ENCODE measurements around the gene GOLGA6A. TPM values are rescaled to one million over a fixed set of nuclear protein-coding genes. Genes with fewer than 3 reads are reported as not detected.
"Not testable (repeated sequence)": the region's sequence is repeated elsewhere in the genome, so short reads cannot be mapped to it uniquely, and the experiment has no call there.

GOLGA6A gene
- total RNA-seq, 4 donors from 2014 or later: 0.20 to 0.87 TPM; not detected in 2

DNA sequence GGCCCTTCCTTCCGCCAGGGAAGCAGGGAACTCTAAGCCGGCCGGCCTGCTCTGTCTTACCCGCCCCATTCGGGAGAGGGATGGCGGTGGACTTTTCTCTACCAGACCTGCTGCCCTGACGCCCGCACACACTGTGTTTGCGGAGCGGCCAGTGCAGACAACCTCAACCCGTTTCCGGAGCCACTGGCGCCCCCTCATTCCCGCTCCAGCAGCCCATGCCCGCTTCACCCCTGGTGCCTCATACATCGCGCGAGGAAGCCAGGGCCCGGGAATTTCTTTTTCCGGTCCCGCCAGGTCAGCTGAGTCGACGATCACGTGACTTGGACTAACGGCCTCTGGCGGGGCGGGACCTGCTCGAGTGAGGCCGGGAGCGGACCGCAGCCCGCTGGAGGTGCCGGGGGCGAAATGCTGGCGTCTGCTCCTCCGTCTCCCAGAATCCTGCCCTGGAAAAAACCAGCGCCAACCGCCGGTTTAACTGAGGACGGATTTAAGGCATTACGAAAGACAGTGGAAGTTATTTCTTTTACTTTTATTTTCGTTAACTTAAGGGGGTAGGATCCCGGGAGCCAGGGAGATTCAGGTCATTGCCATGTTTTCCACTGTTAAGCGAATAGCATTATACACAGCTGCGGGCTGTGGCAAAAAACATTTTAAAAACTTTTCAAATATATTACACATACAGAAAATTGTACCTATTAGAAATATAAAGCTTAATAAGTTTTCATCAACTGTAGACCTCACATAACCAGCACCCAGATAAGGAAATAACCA lies 17.8 kb upstream of the GOLGA6A start:
- peak overlapping the region in 2 of 4 donors; percentile 16 to 27 for H3K27ac ChIP-seq
- WGBS, 2 donors: 0 to 1% methylated on average over 17 to 26 of the region's 45 CpGs

DNA sequence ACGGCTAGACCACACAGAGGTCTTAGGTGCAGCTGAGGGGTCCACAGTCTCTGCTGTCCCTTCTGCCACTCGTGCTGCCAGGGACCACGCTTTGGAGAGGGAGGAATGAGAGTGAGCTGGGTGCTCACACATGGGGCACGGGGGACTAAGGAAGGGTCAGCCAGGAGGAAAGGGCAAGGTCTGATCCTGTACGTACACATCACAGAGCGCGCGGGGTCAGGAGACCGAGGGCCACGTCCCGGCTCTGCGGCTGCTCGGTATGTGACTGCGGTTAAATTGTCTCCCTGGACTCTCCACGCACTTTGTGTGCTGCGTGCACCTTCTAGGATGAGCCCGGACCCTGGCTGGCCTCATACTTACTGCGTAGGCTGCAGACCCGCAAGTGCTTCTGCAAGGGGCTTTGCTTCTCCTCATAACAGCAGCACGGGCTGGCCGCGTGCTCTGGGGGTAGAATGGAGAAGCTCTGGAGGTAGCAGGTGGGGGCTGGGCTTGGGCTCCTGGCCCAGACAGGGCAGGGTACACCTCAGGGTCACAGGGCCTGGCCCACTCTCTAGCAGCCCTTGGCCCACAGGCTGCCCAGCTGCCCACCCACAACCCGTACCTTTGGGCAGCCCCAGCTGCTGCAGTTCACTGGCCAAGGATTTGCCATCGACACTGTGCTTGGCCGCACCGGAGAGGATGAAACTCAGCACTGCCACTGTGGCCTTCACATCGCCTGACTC lies 14.6 kb upstream of the GOLGA6A start:
- not testable (repeated sequence) for H3K9me3 ChIP-seq; DNase-seq (ENCODE audit: low spot score in 2 of 2); H3K36me3 ChIP-seq; H3K27ac ChIP-seq; H3K4me1 ChIP-seq; H3K27me3 ChIP-seq; H3K4me3 ChIP-seq
- no CpG with 5 or more reads among the region's 27 CpGs for WGBS, 2 donors

More for the DNA sequence above, 17.8 kb upstream of the GOLGA6A start:
- not testable (repeated sequence) for H3K4me1 ChIP-seq, H3K36me3 ChIP-seq, H3K27me3 ChIP-seq, H3K9me3 ChIP-seq
- TF ChIP-seq EP300 (IDR thresholded peaks at IDR 0.05): peak; percentile 48 to 63
- TF ChIP-seq, protein P1, sequence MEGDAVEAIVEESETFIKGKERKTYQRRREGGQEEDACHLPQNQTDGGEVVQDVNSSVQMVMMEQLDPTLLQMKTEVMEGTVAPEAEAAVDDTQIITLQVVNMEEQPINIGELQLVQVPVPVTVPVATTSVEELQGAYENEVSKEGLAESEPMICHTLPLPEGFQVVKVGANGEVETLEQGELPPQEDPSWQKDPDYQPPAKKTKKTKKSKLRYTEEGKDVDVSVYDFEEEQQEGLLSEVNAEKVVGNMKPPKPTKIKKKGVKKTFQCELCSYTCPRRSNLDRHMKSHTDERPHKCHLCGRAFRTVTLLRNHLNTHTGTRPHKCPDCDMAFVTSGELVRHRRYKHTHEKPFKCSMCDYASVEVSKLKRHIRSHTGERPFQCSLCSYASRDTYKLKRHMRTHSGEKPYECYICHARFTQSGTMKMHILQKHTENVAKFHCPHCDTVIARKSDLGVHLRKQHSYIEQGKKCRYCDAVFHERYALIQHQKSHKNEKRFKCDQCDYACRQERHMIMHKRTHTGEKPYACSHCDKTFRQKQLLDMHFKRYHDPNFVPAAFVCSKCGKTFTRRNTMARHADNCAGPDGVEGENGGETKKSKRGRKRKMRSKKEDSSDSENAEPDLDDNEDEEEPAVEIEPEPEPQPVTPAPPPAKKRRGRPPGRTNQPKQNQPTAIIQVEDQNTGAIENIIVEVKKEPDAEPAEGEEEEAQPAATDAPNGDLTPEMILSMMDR (IDR thresholded peaks at IDR 0.05): peak in 1 of 5 experiments; percentile 19
- peak overlapping the region; percentile 38 to 50 (median 48) for H3K4me3 ChIP-seq
- peak; percentile 84 to 87 for DNase-seq (ENCODE audit: low spot score in 2 of 2)

DNA sequence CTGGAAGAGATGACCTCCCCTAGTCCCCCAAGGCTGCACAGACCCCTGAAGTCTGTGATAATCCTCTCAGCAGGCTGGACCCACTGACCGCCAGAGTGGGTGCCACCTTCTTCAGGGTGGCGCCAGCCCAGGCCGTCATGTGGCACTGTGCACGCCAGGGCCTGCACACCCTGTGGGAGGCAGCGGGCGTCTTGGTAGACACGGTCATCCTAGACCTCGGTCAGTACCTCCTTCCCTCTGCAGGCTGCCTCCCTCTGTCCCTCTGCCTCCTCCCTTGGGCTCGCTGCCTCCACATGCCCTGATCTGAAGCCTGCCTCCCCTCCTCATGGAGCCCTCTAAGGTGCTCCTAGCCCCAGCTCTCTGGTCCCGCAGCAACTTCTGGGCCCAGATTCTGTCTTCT lies 13.3 kb upstream of the GOLGA6A start:
- not testable (repeated sequence) for H3K27ac ChIP-seq; H3K9me3 ChIP-seq; H3K36me3 ChIP-seq; H3K4me1 ChIP-seq; H3K4me3 ChIP-seq; DNase-seq (ENCODE audit: low spot score in 2 of 2); H3K27me3 ChIP-seq
- WGBS, 2 donors: no CpG with 5 or more reads among the region's 10 CpGs

DNA sequence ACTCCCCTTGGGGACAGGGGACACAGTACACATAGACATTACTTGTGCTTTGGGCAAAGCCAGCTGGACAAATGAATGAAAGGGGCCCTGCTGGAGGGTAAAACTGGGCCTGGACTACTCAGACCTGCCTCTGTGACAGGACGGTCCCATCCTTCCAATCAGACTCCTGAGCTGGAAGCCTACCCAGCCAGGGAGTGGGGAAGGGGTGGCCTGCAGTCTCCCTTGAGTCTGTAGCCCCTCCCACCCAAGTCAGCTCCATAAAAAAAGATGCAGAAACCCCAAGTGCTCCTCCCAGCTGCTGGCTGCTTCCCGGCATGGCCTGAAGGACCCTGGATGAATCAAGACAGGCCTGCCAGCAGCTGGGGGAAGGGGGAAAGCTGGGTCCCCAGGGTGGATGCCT lies 12.2 kb upstream of the GOLGA6A start:
- H3K4me3 ChIP-seq; H3K9me3 ChIP-seq; H3K27ac ChIP-seq; H3K36me3 ChIP-seq; H3K27me3 ChIP-seq; H3K4me1 ChIP-seq; DNase-seq (ENCODE audit: low spot score in 2 of 2): not testable (repeated sequence)
- no CpG with 5 or more reads among the region's 2 CpGs for WGBS, 2 donors

DNA sequence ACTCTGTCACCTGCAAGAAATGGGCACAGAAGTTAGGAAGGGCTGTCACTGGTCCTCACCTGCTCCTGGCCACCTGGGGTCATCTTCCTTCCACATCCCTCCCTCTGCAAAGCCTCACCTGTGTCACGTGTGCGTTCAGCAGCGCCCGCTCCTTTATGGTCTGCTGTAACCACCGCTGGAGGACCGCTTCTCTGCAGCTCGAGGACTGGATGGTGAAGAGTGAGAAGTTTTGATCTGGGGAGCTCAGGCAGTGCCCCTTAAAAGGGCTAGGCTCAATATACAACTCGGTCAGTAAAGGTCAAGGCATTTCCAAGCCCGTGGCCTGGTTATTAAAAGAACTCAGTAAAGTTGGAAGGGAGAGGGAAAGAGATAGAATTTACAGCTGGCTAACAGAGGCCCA lies 6.6 kb downstream of the GOLGA6A start:
- H3K27me3 ChIP-seq; DNase-seq (ENCODE audit: low spot score in 2 of 2); H3K4me1 ChIP-seq; H3K27ac ChIP-seq; H3K4me3 ChIP-seq; H3K36me3 ChIP-seq; H3K9me3 ChIP-seq: not testable (repeated sequence)
- WGBS, 2 donors: 68 to 83% methylated on average over 7 to 9 of the region's 9 CpGs

DNA sequence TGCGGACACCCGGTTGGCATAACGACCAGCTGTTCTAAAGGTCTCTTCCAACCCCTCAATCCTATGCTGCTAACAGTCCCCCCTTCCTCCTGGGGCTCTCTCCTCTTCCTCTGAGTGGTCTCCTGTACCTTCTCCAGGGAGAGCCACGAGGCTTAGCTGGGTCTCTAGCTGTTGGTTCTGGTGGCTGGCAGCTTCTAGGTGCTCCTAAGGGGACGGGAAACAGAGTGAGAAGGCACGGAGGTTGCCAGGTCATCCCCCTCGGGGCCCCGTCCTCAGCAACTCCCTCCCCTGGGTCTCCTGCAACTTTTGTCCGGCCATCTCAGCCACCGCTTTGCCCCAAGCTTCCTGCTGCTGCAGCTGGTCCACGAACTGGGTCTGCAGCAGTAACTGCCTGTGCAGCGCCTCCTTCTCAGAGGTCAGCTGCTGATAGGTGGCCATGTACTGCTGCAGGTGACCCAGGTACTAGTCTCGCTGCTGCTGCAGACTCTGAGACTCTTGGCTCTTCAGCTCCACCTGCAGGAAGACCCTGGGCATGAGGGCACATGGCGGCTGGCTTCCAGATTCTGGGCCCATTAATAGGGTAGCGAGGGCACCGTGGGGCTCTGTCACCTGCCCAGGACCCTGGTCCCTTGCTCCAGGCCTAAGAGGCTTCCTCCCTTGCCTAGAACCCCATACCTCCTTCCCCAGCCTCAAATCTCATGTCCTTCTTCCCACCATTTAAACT lies 9.6 kb downstream of the GOLGA6A start:
- DNase-seq (ENCODE audit: low spot score in 2 of 2); H3K4me1 ChIP-seq; H3K36me3 ChIP-seq; H3K27me3 ChIP-seq; H3K4me3 ChIP-seq; H3K9me3 ChIP-seq; H3K27ac ChIP-seq: not testable (repeated sequence)
- TF ChIP-seq, protein P1 (IDR thresholded peaks at IDR 0.05): peak in 1 of 5 experiments; percentile 7
- 46 to 53% methylated on average over 5 to 9 of the region's 16 CpGs for WGBS, 2 donors

DNA sequence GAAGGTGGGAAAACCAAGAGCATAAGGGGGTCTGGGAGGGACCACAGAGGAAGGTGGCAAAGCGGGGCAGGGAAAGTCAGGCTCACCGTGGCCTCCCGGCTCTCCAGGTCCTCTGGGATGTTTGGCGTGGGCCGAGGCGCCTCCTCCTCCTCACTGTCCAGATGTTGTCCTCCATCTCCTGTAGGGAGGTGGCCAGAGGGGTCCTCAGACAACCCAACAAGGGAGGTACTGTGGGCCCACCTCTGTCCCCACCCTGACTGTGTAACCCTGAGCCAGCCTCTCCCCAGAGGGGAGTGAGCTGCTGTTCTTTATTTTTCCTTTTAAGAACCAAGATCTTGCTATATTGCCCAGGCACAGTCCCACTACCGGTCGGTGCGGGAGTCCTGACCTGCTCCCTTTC lies 10.2 kb downstream of the GOLGA6A start:
- not testable (repeated sequence) for H3K9me3 ChIP-seq; H3K27me3 ChIP-seq; DNase-seq (ENCODE audit: low spot score in 2 of 2); H3K27ac ChIP-seq; H3K36me3 ChIP-seq; H3K4me3 ChIP-seq; H3K4me1 ChIP-seq
- WGBS, 2 donors: 67% methylated on average over 4 of the region's 9 CpGs; no CpG with 5 or more reads in 1 of the 2 donors

DNA sequence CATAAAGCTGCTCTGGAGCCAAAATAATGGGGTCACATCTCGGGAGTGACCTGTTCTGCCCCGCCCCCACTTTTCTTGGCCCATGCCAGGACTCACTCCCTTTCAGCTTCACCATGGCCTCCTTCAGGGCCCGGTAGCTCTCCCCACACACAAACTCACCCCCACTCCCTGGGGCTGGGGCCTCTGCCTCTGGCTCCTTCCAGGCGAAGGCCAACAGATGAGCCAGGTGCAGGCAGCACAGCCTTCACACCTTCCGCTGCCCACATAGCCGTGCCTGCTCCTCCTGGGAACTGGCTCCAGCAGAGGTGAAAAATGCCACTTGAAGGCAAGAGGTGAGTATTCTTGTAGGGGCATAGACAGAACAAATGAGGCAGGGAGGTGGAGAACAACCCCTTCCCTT lies 10.7 kb downstream of the GOLGA6A start:
- H3K27ac ChIP-seq; H3K4me1 ChIP-seq; DNase-seq (ENCODE audit: low spot score in 2 of 2); H3K36me3 ChIP-seq; H3K4me3 ChIP-seq; H3K9me3 ChIP-seq; H3K27me3 ChIP-seq: not testable (repeated sequence)
- WGBS, 2 donors: 90 to 92% methylated on average over 4 of the region's 6 CpGs
